Transverse colon (tissue), 4 donors: Measurements from ENCODE around the gene INPP5B. TPM values are rescaled to one million over a fixed set of nuclear protein-coding genes. Genes with fewer than 3 reads are reported as not detected.

Experiments
- DNase-seq: peaks from one replicate; pipeline ENCODE4 v3.0.0-alpha.2; 2019
- H3K27ac ChIP-seq, 4 donors: fragments of 200-600 bp; sonication (generic); 2 replicates each; pipeline ENCODE4 v1.5.1; 2016 to 2018; ENCODE audit warnings: inconsistent platforms in 4 of 4
- H3K27me3 ChIP-seq: fragments of 200-600 bp; sonication (generic); 2 replicates; pipeline ENCODE4 v1.5.1; 2017; ENCODE audit warnings: inconsistent platforms
- H3K36me3 ChIP-seq, 4 donors: fragments of 200-600 bp; sonication (generic); 2 replicates each; pipeline ENCODE4 v1.5.1; 2017 to 2019; ENCODE audit warnings: inconsistent platforms in 4 of 4
- H3K4me1 ChIP-seq, 4 donors: fragments of 200-600 bp; sonication (generic); 2 replicates each; pipeline ENCODE4 v1.5.1; 2017 to 2020; ENCODE audit warnings: inconsistent platforms in 4 of 4
- H3K4me3 ChIP-seq, 4 donors: fragments of 200-600 bp; sonication (generic); 1 replicate in 1 of 4; 2 replicates in 3 of 4; pipeline versions ENCODE4 v1.5.1 to v1.6.1; 2017 to 2019; ENCODE audit warnings: inconsistent platforms in 4 of 4
- H3K9me3 ChIP-seq, 2 donors: fragments of 200-600 bp; sonication (generic); 2 replicates each; pipeline ENCODE4 v1.5.1; 2017 to 2019; ENCODE audit warnings: inconsistent platforms in 2 of 2
- EP300 ChIP-seq: sonication (generic); formaldehyde crosslinking; IDR thresholded peaks from one replicate; pipeline ENCODE4 v1.6.1; 2017; ENCODE audit warnings: antibody characterized with exemption, low read depth
- POLR2A ChIP-seq: fragments of 450-650 bp; IDR thresholded peaks from one replicate; pipeline ENCODE4 v1.6.1; 2016; ENCODE audit warnings: antibody characterized with exemption, mild to moderate bottlenecking, moderate library complexity
- POLR2AphosphoS5 ChIP-seq, 3 donors: sonication (generic); formaldehyde crosslinking; IDR thresholded peaks; one replicate each; pipeline ENCODE4 v1.6.1; 2016; ENCODE audit warnings: antibody characterized with exemption in 3 of 3
- WGBS, 2 donors: methylation state at CpG; one replicate each; pipeline ENCODE4 v1.1.5; 2018; ENCODE audit warnings: low coverage in 1 of 2; 5-methylcytosine and 5-hydroxymethylcytosine counted together
- in situ Hi-C, 4 donors: fragments of 200-750 bp; cut with MboI; loops; one replicate each; pipeline versions ENCODE4 v1.15.0 to v1.15.1; 2017; ENCODE audit warnings: low sequenced_read_pairs in 3 of 4, low pct_ligation_motif_present in 1 of 4, low pct_unique_long_range_greater_than_20kb in 1 of 4
- intact Hi-C: fragments of 100-400 bp; cut with DNase I; formaldehyde crosslinking; loops from one replicate; pipeline ENCODE4 v1.15.1; 2023; ENCODE audit warnings: low total_unique reads
- total RNA-seq, 4 donors: library from RNA; depleted of rRNA; stranded (reverse); fragments of >200 nt; gene quantifications; one replicate each; pipeline ENCODE4 v1.1.0, GENCODE V29; 2016
- TF ChIP-seq, protein P1 (sequence below), 5 experiments: fragments of 200-600 bp in 3 of 5; fragments of 450-650 bp in 2 of 5; sonication (generic) in 3 of 5; IDR thresholded peaks; 1 replicate in 2 of 5; 2 replicates in 3 of 5; pipeline ENCODE4 v1.5.1; 2016 to 2017; ENCODE audit warnings: antibody characterized with exemption in 5 of 5, inconsistent platforms in 3 of 5, mild to moderate bottlenecking in 2 of 5, moderate library complexity in 1 of 5

INPP5B gene
- total RNA-seq, 4 donors from 2014 or later: 32.6 to 43.6 (median 39.1) TPM

DNA sequence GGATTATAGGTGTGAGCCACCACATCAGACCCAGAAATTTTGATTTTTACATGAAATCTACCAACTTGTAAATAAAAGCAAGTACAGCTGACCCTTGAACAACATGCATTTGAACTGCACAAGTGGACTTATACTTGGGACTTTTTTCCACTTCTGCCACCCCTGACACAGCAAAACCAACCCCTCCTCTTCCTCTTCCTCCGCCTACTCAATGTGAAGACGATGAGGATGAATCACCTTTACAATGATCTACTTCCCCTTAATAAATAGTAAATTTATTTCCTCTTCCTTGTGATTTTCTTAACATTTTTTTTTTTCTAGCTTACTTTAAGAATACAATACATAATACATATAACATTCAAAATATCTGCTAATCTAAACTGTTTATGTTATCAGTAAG lies 121.3 kb downstream of the INPP5B start:
- Histone ChIP-seq H3K27me3 (no peaks in the 10 kb centered on the region), H3K4me1 (peaks cover 0 to 18% (median 0%) of the 10 kb centered on the region in 4 donors), H3K4me3 (no peak overlapping the region), H3K9me3 (no peaks in the 10 kb centered on the region), H3K27ac (no peak overlapping the region), H3K36me3 (peaks cover 0 to 33% (median 14%) of the 10 kb centered on the region in 4 donors)
- intact Hi-C loops: no loop called here
- DNase-seq: no peak
- TF ChIP-seq POLR2AphosphoS5 (IDR thresholded peaks at IDR 0.05): no peak
- no peak for TF ChIP-seq EP300
- no peak for TF ChIP-seq POLR2A
- TF ChIP-seq, protein P1, sequence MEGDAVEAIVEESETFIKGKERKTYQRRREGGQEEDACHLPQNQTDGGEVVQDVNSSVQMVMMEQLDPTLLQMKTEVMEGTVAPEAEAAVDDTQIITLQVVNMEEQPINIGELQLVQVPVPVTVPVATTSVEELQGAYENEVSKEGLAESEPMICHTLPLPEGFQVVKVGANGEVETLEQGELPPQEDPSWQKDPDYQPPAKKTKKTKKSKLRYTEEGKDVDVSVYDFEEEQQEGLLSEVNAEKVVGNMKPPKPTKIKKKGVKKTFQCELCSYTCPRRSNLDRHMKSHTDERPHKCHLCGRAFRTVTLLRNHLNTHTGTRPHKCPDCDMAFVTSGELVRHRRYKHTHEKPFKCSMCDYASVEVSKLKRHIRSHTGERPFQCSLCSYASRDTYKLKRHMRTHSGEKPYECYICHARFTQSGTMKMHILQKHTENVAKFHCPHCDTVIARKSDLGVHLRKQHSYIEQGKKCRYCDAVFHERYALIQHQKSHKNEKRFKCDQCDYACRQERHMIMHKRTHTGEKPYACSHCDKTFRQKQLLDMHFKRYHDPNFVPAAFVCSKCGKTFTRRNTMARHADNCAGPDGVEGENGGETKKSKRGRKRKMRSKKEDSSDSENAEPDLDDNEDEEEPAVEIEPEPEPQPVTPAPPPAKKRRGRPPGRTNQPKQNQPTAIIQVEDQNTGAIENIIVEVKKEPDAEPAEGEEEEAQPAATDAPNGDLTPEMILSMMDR (IDR thresholded peaks at IDR 0.05): no peak
- WGBS, 2 donors: 66 to 73% methylated on average over 2 of the region's 2 CpGs
- in situ Hi-C loops: no loop called here

DNA sequence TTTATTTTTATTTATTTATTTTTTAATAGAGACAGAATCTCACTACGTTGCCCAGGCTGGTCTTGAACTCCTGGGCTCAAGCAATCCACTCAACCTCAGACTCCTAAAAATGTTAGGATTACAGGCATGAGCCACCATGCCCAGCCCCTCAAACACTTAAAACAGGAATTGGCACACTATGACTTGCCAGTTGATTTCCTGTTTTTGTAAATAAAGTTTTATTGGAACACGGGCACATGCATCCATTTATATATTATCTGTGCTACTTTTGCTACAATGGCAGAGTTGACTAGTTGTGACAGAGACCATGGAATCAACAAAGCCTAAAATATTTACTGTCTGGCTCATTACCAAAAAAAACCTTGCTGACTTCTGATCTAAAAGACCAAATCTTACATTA lies 122.9 kb downstream of the INPP5B start:
- intact Hi-C loops: no loop called here
- Histone ChIP-seq H3K27ac (no peak overlapping the region), H3K4me1 (peaks cover 0 to 14% (median 0%) of the 10 kb centered on the region in 4 donors), H3K9me3 (no peaks in the 10 kb centered on the region), H3K4me3 (no peak overlapping the region), H3K36me3 (peaks cover 0 to 31% (median 14%) of the 10 kb centered on the region in 4 donors), H3K27me3 (no peaks in the 10 kb centered on the region)
- in situ Hi-C loops: no loop called here
- DNase-seq: no peak
- TF ChIP-seq EP300: no peak
- TF ChIP-seq POLR2AphosphoS5 (IDR thresholded peaks at IDR 0.05): no peak
- TF ChIP-seq, protein P1 (IDR thresholded peaks at IDR 0.05): no peak
- TF ChIP-seq POLR2A: no peak
- 74 to 95% methylated on average over 2 of the region's 2 CpGs for WGBS, 2 donors

DNA sequence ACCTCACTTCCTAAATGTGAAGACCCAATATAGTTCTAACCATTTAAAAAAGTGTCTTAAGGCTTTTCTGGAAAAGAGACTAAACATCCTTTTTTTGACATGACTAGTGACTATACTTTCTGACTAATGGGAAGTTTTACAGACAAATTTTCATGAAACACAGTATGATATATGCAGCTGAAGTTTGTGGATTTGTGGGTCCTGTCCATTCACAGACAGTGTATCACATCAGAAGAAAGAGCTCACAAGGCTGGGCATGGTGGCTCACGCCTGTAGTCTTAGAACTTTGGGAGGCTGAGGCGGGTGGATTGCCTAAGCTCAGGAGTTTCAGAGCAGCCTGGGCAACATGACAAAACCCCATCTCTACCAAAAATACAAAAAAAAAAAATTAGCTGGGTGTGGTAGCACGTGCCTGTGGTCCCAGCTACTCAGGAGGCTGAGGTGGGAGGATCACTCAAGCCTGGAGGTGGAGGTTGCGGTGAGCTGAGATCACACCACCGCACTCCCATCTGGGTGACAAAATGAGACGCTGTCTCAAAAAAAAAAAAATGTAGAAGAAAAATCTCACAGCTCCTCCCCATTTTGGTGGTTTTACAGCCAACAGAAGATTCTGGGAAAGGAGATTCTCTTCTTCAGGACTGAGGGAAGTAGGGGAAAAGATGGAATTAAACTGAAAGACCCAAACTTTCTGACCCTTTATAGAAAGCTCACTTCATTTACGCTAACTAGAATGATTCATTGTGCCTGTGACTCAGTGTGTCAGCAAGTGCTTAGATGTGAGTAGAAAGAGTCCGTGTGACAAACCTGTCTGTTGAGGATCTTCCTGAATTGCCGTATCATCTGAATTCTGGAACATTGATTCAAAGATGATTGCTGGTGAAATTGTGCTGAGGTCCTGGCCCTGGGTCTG lies 123.7 kb downstream of the INPP5B start:
- peaks cover 0 to 6% (median 0%) of the 10 kb centered on the region in 4 donors for H3K4me1 ChIP-seq
- in situ Hi-C loops: no loop called here
- no peak for DNase-seq
- H3K4me3 ChIP-seq: no peak overlapping the region
- TF ChIP-seq EP300 (no peak), POLR2A (no peak), POLR2AphosphoS5 (IDR thresholded peaks at IDR 0.05) (no peak)
- TF ChIP-seq, protein P1 (IDR thresholded peaks at IDR 0.05): no peak
- H3K27ac ChIP-seq: no peak overlapping the region
- intact Hi-C loops: no loop called here
- H3K36me3 ChIP-seq: peaks cover 0 to 31% (median 14%) of the 10 kb centered on the region in 4 donors
- H3K27me3 ChIP-seq: no peaks in the 10 kb centered on the region
- H3K9me3 ChIP-seq: no peaks in the 10 kb centered on the region
- WGBS, 2 donors: 90 to 92% methylated on average over 4 to 9 of the region's 9 CpGs

DNA sequence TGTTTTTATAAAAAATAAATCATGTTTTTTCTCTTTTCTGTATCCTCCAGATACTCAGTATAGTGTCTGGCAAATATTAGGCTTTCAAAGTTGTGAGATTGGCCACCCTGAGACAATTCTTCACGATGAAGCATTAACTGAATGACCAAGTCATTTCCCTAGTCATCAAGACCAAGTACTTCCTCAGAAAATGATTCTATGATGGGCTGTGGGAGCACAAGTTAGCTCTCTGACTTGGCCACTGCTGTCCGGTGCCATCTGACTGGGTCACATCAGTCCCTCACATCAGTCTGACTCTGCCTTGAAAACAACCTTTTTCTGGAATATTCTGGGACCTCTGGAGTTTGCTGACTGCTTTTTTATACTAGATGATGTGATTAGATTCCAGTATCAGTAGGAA lies 125.4 kb downstream of the INPP5B start:
- 88 to 93% methylated on average over 1 to 2 of the region's 2 CpGs for WGBS, 2 donors
- TF ChIP-seq, protein P1 (IDR thresholded peaks at IDR 0.05): no peak
- TF ChIP-seq EP300 (no peak), POLR2AphosphoS5 (IDR thresholded peaks at IDR 0.05) (no peak), POLR2A (no peak)
- in situ Hi-C loops: no loop called here
- no peak for DNase-seq
- Histone ChIP-seq H3K36me3 (peaks cover 0 to 36% (median 18%) of the 10 kb centered on the region in 4 donors), H3K4me1 (peaks cover 0 to 6% (median 0%) of the 10 kb centered on the region in 4 donors), H3K9me3 (no peaks in the 10 kb centered on the region), H3K27me3 (no peaks in the 10 kb centered on the region), H3K27ac (no peak overlapping the region), H3K4me3 (no peak overlapping the region)
- intact Hi-C loops: no loop called here
